HG02759 (cell line): ENCODE measurements around the gene RAD51B.

Experiments used
- ATAC-seq: cut with Tn5 transposase; IDR thresholded peaks from one replicate; pipeline ENCODE4 v1.9.1; 2021; ENCODE audit warnings: mild to moderate bottlenecking, moderate library complexity; ENCODE audit not compliant: unreplicated experiment

RAD51B gene

DNA sequence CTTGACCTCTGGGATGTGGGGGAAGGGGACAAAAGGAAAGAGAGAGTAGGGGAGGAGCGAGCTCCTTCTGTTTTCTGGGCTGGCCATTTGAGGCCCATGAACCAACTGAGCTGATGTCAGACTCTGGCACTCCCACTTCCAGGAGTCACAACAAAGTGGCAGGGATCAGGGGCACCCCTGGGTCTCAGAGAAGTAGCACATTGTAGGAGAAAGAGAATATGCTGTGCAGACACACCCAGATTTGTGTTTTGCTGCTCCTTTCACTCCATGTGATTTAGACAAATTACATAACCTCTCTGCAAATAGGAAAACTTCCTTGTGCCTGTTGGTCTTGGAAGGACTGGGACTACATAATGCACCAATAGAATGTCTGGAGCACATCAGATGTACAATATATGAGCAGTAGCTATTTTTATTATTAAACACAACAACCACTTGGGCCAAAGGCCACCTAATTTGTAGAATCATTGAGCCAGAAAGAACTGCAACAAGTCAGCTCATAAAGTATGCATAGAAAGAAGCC, 707.8 kb downstream of the RAD51B start:
- ATAC-seq = no peak

DNA sequence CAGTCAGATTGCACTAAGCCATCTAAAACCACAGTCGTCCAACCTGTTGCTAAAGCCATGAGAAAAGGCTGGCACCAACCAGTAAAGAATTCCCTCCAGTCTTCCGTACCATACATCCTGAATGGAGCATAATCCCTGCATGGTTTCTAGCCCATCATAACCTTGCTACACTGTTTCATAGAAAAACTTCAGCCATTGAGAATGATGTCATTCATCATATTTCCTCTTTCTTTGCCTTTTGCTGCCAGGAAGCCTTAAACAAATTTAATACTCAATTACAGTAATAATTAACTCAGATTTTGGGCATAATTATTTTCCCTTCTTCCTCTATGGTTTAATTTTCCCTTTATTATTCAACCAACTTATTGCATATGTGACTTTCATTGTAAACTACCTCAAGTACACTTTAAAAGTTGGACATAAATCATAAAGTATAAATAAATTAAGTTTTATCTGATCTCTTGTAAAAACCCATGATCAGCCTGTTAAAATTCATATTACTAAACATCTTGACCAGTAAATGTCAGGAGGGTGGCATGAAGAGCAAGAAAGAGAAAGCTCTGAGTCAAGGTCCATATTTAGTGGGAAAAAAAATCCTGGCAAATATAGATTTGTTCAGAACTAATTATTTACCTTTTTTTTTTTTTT, 708.6 kb downstream of the RAD51B start:
- no peak for ATAC-seq

DNA sequence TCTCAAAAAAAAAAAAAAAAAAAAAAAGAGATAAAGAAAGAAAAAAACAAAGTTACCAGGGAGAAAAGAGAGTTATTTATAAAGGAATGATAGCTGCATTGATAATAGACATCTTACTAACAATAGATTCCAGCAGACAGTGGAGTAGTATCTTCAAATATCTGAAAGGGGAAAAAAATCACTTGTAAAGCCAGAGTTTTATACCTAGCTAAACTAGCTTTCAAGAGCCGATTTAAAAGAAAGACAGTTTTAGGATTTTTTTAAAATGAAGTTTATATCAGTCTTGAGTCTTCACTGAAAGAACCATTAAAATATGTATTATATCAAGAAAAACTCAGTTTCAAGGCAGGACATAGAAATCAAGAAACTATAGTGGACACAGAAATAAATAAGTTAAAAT, 710.9 kb downstream of the RAD51B start:
- no peak for ATAC-seq

DNA sequence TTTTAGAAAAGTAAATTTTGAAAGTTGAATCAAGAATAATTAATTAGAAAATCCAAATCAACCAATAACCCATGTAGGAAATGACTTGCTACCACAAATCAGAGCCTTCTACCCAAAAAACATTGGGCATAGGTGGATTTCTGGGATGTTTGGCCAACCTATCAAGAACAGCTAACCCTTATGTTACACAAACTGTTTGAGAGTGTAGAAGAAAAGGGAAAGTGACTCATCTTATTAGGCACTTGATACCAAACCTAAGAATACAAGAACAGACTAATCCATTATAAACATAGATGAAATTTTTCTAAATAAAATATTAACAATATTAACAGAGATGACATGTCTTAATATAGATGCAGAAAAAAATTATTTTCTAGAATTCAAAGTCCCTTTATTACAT, 712.9 kb downstream of the RAD51B start:
- ATAC-seq = no peak

DNA sequence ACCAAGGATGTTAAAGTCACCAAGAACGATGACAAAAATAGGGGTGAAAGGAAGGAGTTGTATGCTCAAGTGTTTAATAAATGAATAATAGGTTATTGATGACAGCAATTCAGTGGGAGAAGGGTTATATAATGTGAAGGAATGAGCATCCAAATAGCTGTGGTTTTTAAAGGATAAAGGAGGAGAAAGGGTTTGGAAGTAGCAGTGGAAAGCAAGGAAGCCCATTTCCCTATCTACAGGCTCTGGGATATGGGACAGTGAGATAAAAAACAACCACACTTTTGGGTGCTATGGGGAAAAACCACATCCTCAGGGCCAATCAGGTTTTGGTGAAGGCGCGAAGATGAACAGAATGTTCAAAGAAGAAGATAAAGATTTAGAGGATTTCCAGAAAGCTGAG, 714.7 kb downstream of the RAD51B start:
- ATAC-seq = no peak

DNA sequence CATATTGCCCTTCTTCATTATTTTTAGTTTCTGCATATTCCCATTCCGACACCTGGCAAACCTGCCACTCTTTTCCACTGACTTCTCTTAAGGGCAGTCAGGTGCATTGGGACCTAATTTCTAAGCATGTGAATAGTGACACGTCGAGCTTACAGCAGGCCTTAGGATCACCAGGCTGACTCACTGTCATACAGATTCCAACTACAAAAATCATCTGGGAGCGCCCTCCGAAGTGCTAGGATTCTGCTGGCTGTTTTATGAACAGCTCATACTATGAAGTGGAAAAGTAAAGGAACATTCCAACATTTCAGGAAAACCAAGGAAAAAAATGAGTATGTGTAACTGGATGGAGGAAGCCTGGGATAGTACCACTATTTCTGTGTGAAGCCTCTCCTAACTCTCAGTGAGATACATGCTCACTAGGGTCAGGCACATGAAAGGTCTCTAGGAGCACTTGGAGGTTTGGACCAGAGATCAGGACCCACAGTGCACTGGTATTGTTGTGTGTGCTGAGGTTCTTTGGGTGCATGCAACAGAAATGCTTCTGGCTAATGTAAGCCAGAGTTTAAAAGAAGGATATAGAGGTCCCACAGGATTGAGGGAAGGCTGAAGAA, 715.9 kb downstream of the RAD51B start:
- ATAC-seq = no peak

DNA sequence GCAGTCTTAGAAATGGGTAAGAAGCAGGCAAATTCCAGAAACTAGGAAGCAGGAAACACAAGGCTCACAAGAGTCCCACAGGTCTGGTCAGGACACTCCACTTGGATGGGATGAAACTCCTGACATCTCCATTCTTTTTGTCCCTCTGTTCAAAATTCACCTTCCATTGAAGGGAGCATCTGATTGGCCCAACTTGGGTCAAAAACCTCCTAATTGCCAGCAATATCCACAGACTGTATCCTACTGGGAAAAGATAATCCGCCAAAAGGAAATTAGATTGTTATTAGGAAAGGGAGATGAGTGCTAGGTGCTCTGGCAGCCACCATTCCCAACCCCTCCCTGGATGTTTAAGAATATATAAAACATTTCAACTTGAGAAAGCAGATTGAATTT, 716.4 kb downstream of the RAD51B start:
- ATAC-seq = no peak

DNA sequence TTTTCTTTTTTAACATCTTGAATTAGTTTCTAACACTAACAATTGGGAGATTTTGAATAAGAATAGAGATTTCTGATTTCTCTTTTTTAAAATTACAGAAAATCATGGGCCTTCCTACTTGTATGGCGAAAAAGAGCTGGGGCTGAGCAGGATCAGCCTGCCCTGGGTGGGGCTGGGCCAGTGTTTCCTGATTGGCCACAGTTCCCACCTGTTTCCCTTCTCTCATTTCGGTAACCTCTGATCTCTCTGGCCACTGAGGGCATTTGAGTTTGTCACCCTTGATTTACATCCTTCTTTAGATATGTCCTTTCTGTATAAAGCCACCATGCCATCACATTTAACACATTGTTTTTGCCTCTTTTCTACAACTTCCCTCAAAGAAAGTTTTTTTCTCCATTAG, 719.1 kb downstream of the RAD51B start:
- ATAC-seq = no peak

DNA sequence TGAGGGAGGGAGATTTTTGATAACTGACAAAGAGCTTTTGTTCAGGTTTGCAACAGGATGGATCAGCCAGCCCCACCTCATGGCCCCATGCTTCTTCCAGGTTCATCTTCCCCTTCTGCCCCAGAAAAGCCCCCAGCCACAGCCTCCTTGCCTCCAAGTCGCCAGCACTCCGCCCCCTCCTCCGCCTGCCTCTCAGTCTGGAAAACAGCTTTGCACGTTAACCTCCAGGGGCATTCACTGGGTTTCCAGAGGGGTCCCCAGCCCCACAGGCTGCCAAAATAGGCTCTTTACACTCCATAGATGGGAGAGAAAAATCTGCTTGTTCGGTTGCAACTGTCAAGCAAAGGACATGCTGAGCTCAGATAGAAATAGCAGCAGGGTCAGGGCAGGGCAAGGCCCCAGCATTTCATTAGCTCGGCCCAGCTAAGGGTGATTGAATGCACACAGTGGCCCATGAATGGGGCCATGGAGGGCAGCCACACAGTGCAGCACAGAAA, 719.7 kb downstream of the RAD51B start:
- no peak for ATAC-seq

DNA sequence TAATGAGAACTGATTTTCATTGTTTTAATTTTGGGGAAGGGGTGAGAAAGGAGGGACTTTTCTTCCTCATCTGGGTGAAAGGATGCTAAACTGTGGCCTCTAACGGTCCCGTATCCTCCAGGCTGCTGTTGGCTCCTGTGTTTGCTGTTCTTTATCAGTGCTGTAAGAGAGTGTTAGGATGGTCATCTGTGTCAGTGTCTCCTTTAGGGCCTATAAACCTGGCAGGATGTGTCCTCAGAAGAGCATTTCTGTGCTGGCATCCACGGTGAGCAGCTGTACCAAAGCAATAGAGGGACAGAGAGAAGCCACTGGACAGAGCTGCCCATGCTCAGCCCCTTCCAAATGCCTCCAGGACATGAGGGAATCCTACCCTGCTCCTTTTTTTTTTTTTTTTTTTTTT, 720.2 kb downstream of the RAD51B start:
- no peak for ATAC-seq

DNA sequence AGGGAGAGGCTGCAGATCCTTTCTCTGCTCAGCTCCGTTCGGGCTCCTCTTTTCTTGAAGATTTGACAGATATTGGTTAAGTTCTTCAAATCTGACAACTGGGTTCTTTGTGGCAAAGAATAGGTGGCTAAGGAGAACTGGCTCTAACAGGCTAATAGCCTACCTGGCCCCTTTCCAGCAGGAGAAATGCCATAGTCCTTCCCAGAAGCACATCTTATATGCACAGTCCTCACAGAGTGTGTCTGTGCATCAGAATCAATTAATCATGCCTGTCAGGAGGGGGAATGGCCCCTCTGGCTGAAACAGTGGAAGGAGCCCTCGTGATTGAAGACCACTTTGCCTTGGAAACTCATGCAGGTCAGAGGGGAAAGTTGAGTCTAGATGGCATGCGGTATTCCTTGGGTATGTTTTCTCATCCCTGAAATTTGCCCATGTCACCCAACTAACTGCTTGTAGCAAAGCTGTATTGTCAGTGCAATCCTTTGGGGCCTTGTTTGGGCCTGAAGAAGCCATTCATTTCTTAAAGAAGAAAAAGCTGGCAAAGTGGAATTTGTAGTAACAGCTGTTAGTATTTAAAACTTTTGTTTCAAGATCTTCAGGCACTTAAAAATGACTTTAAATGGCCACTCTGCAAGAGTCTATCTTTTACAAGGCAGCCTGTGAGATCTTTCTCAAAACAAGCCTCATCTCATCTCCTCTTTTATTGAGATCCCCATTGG, 721.8 kb downstream of the RAD51B start:
- ATAC-seq = no peak

DNA sequence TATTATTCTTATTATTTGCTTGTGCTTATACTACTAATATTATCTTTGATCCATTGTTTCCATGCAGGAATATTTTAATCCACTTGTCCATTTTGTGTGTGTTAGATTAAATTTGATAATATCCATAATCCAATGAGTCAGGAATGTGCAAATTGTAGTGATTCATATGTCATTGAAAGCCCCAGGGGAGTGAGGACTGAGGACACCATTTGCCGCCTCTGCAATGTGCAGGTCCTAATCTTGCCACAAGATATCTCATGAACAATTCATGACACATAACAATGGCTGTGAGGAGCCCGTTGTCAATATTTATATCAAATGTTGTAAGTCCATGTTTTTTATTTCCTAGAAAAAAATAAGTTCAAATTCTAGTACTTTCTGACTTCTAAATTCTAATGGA, 722.8 kb downstream of the RAD51B start:
- ATAC-seq = no peak

DNA sequence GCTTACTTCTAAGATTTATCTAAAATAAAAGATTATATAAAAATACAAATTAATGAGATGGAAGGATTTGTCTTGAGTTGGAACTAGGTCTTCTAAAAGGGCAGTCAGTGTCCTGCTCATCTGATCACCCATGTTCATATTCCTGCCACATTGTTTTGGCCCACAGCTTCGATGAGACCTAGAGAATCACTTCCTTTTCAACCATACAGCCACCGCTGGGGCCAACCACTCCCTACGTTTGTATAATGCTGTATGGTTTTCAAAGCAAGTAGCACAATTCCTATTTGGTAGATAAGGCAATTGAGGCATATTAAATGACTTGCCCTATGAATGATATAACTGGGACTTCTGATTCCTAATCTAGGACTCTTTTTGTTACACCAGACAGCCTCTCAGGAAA, 723.9 kb downstream of the RAD51B start:
- no peak for ATAC-seq

DNA sequence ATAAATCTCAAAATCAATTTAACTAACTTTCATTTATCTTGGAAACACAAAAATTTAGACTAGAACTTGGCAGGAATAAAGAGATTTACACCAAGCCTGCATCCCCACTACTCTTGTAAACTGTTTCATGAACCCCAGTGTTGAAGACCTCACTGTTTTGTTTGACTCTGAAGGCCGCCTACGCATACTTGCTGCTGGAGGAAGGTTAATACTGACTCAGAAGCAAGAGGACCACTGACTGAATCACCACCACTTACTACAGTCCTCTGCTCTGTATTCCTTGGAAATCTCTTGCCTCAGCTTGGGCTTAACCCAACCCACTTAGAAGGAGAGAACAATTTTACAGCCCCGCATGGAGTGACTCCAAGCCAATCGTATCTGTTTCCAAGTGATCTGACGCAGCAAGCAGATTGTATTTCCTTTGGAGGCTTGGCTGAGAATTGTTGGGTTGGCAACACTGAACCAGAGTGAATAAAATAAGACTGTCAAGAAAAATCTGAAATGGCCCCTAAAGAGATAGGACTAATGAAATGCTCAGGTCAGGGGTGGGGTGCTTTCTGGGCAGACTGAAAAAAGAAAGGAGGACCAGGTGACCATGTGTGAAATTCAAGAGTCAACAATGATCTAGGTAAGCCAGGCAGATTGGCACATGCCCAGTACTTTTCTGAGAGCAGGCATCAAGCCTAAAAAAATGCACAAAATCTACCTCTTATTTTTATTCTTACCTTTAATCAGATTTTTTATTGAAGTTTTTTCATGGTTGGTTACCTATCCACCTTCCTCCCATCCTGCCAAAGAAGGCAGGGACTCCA, 724.7 kb downstream of the RAD51B start:
- no peak for ATAC-seq

DNA sequence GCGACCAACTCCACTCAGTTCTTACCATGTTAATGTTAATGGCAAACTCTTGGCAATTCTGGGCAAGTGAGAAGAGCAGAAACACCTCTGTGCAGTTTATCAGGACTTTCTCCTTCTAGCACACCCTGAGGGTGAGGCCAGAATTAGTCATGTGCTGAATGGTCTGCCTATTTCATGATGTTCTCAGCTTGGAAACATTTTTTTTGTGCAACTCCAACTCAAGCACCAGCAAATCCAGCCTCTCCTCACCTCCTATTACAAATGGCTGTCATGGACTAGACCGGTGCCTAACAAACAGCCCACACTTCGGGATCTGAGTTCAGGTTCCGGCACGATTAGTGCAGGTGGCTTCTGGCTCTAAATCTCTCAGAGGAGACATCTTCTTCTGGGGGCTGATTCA, 727.3 kb downstream of the RAD51B start:
- ATAC-seq = no peak

DNA sequence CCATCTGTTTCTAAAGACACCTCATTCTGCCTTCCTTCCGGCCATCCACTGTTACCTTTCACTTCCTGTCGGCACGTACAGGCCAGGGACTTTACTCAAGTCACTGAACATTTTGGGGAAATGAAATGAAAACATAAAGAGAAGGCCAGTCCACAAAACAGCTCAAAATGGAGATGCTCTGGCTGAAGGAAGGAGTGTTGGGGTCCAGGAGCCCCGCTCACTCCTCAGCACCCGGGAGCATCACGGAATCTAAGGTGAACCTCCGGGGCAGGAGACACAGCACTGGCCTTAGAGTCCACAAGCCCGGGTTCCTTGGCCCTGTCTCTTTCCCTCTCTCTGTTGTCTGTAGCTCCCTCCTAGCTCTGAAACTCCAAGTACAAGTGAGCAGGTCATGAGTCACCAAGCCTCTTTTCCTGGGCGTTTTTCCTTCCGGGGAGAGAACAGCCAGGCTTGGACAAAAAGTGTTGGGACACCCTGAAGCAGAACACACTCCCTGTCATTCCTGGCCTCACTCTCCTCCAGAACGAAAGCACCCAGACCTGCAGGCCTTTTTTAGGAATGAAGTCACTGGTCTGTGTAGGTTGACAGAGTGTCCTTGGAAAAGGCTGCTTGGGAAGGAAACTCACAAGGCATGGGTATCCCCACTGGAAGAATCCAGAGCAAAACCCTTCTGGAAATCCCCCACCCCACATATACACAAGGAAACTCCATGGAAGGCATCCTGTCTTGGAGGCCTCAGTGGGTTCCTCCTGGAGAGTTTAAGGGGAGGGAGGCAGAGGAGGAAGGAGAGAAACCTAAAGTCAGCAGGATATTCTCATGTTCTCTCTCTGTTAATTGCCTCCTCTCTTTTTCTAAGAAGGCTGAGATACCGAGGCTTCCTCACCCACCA, 728.0 kb downstream of the RAD51B start:
- no peak for ATAC-seq

DNA sequence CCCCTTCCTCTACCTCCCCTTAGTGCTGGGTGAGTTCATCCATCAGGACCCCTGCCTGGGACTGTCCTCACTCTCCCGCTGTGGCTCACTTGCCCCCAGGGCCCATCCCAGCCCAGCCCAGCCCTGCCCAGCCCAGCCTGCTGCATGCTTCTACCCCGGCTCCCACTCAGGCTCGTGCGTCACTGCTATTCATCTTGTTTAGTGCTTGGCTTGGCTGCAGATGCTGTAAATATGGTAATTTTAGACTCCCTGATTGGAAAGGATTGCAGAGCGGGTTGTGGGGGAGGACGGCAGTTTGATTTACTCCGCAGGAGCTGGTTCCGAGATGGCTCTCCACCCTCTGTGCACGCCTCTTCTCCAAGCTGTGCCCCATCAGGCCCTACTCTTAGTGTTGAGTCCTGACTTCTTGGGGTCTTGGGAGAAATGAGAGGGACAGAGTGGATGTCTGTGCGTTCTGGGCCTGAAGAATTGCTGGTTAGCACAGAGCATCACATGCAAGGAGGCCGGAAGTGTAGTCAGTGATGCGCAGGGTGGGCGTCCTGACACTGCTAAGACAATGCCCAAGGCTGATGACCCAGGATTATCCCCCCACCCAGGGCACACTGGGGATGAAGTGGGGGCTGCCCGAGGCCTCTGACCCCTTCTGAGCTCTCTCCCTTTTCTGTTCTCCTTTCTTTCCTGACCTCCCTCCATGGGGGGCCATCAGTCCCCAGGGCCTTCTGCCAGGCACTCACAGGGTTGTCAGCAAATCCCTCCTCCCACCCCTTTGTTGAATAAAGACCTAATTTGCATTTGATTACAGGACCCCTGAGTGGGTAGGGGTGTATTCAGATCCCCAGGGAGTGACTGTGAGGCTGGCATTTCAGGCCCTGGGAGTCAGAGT, 728.9 kb downstream of the RAD51B start:
- ATAC-seq = no peak

DNA sequence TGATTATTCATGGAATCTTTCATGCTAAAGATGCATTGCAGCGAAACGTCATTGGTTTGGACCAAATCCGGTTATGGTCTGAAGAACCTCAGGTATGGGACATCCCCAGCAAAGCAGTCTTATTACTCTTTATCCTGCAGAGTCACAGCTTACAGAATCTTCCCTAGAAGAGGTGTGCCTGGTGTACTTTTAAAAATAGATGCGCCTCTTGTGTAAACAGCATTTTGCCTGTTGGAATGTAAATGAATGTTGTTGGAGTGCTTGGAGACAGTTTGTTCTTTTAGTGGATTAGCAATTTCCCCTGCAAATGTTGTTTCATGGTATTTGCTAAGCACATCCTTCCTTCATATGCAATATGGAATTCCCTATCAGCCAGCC, 730.7 kb downstream of the RAD51B start:
- ATAC-seq = no peak

DNA sequence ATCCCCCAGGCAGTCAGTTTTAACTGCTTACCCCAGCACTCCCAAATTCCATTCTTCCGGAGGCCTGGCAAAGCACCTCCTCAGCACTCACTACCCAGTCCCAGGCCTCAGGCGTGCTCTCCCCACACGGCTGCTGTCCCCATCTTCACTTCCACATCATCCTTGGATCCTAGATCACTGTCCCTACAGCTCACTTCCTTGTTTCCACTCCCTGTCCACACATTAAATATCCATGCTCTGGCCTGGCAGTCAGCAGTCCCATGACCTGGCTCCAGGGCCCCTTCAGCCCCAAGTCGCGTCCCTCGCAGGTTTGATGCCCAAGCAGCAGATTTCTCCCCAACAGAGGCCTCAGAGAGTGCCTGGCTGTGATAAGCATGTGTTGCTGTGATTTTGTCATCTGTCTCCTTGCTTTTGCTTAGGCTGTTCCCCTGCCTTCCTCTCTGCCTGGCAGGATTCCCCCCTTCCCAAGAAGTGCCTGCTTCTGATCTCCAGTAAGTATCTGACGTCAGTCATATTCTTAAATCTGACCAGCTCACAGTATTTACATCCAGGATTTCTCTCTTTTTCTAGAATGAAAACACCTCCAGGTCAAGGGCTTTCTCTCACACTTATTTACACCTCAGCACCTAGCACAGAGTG, 731.6 kb downstream of the RAD51B start:
- no peak for ATAC-seq
